Loucy (cell line): ENCODE data around the gene FAM162B.

Source experiments
- EZH2phosphoT487 ChIP-seq: fragments of 200-600 bp; IDR thresholded peaks from 2 replicates; pipeline ENCODE4 v1.6.1; 2018; ENCODE audit warnings: antibody characterized with exemption, mild to moderate bottlenecking, moderate library complexity, borderline replicate concordance
- TF ChIP-seq, protein P1 (sequence below): fragments of 200-600 bp; sonication (generic); conservative IDR thresholded peaks from 2 replicates; pipeline ENCODE4 v1.5.1; 2014; ENCODE audit warnings: mild to moderate bottlenecking, antibody characterized with exemption, low read length

DNA sequence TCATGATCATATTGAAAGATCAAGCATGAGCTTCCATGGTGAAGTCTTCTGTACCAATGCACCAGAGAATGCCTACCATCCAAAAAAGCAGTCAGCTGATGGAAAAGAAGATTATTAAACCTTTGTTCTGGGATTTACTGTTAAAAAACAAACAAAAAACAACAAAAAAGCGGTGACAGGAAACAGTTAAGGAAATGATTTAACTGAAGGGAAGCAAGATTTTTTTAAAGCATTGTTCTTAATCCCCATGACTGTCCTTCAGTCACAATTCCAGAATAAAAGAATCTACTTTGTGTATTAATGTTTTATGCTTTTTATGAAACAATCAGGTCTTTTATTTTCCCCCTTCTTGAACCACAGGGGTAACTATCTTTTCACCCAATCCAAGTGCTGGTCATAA is 23.9 kb downstream of the FAM162B start:
- TF ChIP-seq, protein P1, sequence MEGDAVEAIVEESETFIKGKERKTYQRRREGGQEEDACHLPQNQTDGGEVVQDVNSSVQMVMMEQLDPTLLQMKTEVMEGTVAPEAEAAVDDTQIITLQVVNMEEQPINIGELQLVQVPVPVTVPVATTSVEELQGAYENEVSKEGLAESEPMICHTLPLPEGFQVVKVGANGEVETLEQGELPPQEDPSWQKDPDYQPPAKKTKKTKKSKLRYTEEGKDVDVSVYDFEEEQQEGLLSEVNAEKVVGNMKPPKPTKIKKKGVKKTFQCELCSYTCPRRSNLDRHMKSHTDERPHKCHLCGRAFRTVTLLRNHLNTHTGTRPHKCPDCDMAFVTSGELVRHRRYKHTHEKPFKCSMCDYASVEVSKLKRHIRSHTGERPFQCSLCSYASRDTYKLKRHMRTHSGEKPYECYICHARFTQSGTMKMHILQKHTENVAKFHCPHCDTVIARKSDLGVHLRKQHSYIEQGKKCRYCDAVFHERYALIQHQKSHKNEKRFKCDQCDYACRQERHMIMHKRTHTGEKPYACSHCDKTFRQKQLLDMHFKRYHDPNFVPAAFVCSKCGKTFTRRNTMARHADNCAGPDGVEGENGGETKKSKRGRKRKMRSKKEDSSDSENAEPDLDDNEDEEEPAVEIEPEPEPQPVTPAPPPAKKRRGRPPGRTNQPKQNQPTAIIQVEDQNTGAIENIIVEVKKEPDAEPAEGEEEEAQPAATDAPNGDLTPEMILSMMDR = no peak
- no peak for TF ChIP-seq EZH2phosphoT487
